ENCODE measurements around the gene REELD1. TPM values are rescaled to one million over a fixed set of nuclear protein-coding genes. Genes with fewer than 3 reads are reported as not detected.
A peak's percentile ranks its signal among the peaks of the same experiment; 100 is the strongest.

REELD1 gene
- total RNA-seq, 1 donor from 2014 or later, result 0.29 TPM

- Histone ChIP-seq H3K4me1 (no peaks in the 10 kb centered on the region), H3K36me3 (no peaks in the 10 kb centered on the region), H3K27me3 (no peaks in the 10 kb centered on the region), H3K9me3 (no peaks in the 10 kb centered on the region), H3K27ac (no peak overlapping the region), H3K4me3 (no peak overlapping the region)
- ATAC-seq, result no peak
- no peak for DNase-seq
- TF ChIP-seq CTCF (IDR thresholded peaks at IDR 0.05), result no peak
- intact Hi-C loops (cut with DNase I), result no loop called here
Measured at GRCh38 chr4:146229406-146229805, 15.1 kb downstream of the REELD1 start.

GRCh38 chr4:146232131-146232722 lies 17.9 kb downstream of the REELD1 start:
- no peaks in the 10 kb centered on the region for H3K27me3 ChIP-seq
- ATAC-seq, result peak; percentile 32
- H3K36me3 ChIP-seq, result no peaks in the 10 kb centered on the region
- H3K27ac ChIP-seq, result no peak overlapping the region
- no peak overlapping the region for H3K4me3 ChIP-seq
- H3K9me3 ChIP-seq, result no peaks in the 10 kb centered on the region
- no peak for TF ChIP-seq CTCF (IDR thresholded peaks at IDR 0.05)
- H3K4me1 ChIP-seq, result no peaks in the 10 kb centered on the region
- intact Hi-C loops (cut with DNase I), result no loop called here
- DNase-seq, result no peak

GRCh38 chr4:146235654-146236177 lies 21.4 kb downstream of the REELD1 start:
- TF ChIP-seq CTCF (IDR thresholded peaks at IDR 0.05), result no peak
- ATAC-seq (peak; percentile 80), DNase-seq (no peak)
- Histone ChIP-seq H3K4me1 (no peaks in the 10 kb centered on the region), H3K27ac (peak overlapping the region; percentile 49), H3K27me3 (no peaks in the 10 kb centered on the region), H3K36me3 (no peaks in the 10 kb centered on the region), H3K9me3 (no peaks in the 10 kb centered on the region), H3K4me3 (no peak overlapping the region)
- intact Hi-C loops (cut with DNase I), result no loop called here

GRCh38 chr4:146236216-146236615 lies 21.9 kb downstream of the REELD1 start:
- ATAC-seq, result no peak
- intact Hi-C loops (cut with DNase I), result no loop called here

GRCh38 chr4:146237092-146237491 lies 22.8 kb downstream of the REELD1 start:
- no peak for ATAC-seq
- TF ChIP-seq CTCF (IDR thresholded peaks at IDR 0.05), result no peak
- intact Hi-C loops (cut with DNase I), result no loop called here
- H3K36me3 ChIP-seq, result no peaks in the 10 kb centered on the region
- DNase-seq, result no peak
- H3K27me3 ChIP-seq, result no peaks in the 10 kb centered on the region
- H3K4me1 ChIP-seq, result peaks cover 10% of the 10 kb centered on the region
- H3K4me3 ChIP-seq, result no peak overlapping the region
- H3K27ac ChIP-seq, result no peak overlapping the region
- no peaks in the 10 kb centered on the region for H3K9me3 ChIP-seq

More at GRCh38 chr4:146236216-146236615, 21.9 kb downstream of the REELD1 start:
- no peaks in the 10 kb centered on the region for H3K9me3 ChIP-seq
- H3K36me3 ChIP-seq, result no peaks in the 10 kb centered on the region
- TF ChIP-seq CTCF (IDR thresholded peaks at IDR 0.05), result no peak
- H3K27me3 ChIP-seq, result no peaks in the 10 kb centered on the region
- peaks cover 3% of the 10 kb centered on the region for H3K4me1 ChIP-seq
- no peak for DNase-seq
- H3K4me3 ChIP-seq, result no peak overlapping the region
- H3K27ac ChIP-seq, result no peak overlapping the region
